SKM-1 (cell line): ENCODE measurements around the gene CCDC68.
"Not testable (repeated sequence)": the region's sequence is repeated elsewhere in the genome, so short reads cannot be mapped to it uniquely, and the experiment has no call there.

Experiments
- DNase-seq: peaks from one replicate; lab custom pipeline; 2025; ENCODE audit not compliant: unreplicated experiment; lab: John Stamatoyannopoulos, UW

The CCDC68 gene

GRCh38 chr18:54878659-54879358, 80.5 kb downstream of the CCDC68 start:
- DNase-seq, result no peak

GRCh38 chr18:54878159-54878622, 81.1 kb downstream of the CCDC68 start:
- DNase-seq, result no peak

- DNase-seq, result no peak
Observed at GRCh38 chr18:54877076-54877475, 82.2 kb downstream of the CCDC68 start.

DNA sequence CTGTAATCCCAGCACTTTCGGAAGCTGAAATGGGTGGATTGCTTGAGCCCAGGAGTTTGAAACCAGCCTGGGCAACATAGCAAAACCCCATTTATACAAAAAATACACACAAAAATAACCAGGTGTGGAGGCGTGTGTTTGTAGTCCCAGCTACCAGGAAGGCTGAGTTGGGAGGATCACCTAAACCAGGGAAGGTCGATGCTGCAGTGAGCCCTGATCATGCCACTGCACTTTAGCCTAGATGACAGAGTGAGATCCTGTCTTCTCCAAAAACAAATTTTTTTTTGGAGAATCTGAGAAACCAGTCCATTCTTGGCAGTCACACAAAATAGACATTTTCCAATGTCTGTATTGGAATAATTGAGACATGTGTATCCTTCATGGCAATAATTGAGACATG, 84.2 kb downstream of the CCDC68 start:
- DNase-seq, result no peak

DNA sequence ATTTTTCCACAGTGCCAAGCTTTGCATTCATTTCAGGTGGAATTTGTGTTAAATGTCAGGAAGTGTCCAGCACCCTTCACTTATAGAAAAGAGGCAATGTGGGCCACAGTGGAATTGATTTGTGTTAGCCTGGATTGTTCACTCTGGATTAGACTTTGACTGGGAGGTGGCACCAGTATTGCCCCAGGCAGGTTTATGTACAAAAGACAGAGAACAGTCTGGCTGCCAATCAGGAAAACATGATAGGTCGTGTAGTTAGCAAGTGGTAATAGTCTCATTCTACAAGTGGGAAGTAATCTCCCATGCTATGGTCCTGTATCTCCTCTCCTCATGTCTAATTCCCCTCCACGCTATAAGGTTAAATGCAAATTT, 85.4 kb downstream of the CCDC68 start:
- no peak for DNase-seq

- no peak for DNase-seq
Observed at GRCh38 chr18:54872681-54873080, 86.6 kb downstream of the CCDC68 start.

DNA sequence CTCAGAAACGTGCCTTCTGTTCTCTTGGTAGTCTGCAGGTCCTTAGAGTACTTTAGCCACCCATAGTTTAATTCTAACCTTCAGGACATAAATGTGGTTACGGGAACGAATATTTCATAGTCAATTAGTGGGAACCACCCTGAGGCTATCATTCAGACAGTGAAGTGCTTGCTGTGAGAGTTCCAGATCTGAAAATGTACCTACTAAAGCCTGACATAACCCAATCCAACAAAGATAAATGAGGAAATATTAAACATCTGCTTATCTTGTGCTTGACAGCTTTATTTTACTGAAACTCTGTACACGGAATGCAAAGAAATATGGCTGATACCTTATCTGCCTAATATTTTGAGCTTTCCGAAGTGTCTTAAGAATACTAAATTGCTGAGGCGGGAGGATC, 88.0 kb downstream of the CCDC68 start:
- DNase-seq, result no peak

DNA sequence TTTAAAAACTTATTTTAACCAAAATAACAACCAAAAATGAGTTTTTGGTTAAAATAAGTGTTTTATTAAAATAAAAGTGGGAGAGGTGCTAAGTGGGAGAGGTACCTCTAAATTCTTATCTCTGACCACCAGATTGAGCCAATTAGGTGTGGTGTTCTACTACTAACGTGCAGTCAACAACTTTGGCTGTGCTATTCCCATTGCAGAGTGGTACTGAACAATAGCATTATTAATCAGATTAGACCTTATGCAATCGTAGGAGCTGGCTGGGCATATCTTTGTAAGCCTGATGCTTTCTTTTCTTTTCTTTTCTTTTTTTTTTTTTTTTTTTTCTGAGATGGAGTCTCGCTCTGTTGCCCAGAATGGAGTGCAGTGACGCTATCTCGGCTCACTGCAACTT, 92.1 kb downstream of the CCDC68 start:
- DNase-seq, result no peak

DNA sequence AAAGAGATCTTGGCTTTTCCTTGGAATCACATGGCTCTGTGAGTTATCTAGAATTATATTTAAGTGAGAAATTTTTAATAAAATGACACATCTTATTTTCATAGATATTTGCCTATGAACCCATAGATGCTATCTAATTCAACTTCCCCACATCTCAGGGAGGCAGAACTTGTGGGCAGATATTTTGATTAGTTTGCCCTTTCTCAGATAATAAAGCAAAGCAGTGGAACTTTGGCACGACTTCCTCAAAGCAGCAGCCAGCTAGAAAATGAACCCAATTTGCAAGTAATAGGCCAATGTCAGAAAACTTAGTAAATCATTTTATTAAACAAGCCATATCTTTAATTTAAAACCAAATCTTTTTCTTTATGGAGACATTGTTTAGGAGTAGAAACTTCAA, 98.3 kb downstream of the CCDC68 start:
- no peak for DNase-seq

DNA sequence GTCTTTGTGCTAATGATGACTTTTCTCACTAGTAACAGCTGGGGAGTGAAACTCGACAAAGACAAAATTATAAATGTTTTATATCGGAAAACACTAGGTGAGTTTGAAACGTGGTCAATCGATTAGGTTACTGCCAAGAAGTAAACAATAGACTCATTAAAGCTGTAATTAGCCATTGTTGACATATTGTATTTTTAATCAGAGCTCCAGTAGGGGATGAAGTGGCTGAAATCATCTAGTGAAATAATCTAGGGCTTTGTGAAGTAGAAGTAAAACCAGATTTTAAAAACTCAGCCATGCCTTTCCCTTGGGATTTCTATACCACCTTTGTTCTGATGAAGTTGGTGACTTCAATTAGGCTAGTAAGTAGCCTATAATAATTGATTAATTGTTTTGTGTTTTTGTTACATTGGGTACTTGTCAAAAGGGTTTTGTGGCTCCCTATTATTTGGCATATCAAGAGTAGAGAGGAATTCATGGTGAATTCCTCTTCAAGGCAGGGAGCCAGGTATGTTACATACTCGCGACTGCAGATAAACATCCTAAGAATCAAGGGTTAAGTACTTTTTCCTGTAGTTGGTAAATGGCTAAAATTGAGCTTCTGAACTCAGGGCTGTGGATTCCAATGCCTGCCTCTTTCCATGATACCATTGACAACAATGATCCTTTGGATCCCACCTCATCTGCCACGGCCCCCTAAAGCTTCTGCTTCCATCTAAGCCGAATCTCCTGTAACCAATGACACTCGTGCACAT, 99.4 kb downstream of the CCDC68 start:
- DNase-seq, result no peak

DNA sequence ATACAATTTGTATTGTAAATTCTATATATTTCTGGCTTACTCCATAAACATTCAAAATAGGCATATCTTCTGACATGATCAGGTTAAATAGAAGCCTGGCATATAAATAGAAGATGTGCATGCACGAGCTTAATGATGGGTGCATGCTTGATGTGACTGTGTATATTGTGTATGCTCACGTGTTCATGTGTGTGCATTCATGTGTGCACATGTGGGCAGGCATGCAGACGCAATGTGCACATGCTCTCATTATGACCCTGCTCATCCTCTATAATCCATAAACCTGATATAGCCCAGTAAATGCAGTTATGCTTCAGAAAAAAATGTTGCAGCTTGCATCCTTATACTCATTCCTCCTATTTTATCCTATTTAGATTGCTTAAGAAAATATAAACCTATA, 101.8 kb downstream of the CCDC68 start:
- DNase-seq, result no peak

GRCh38 chr18:54856105-54856646, 103.1 kb downstream of the CCDC68 start:
- no peak for DNase-seq

DNA sequence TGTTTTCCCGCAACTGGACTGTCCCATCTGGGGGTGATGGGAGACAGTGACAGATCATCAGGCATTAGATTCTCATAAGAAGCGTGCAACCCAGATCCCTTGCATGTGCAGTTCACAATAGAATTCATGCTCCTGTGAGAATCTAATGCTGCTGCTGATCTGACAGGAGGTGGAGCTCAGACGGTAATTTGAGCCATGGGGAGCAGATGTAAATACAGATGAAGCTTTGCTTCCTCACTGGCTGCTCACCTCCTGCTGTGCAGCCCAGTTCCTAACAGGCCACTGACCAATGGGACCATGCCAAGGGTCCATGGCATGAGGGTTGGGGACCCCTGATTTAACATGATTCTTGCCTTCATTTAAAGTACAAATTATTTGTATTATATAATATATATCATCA, 104.2 kb downstream of the CCDC68 start:
- not testable (repeated sequence) for DNase-seq

GRCh38 chr18:54852780-54853675, 106.2 kb downstream of the CCDC68 start:
- no peak for DNase-seq
